HG03460 (cell line): Measurements from ENCODE around the gene CSF1R.
"Not testable (repeated sequence)": the region's sequence is repeated elsewhere in the genome, so short reads cannot be mapped to it uniquely, and the experiment has no call there.

ENCODE experiments used
- ATAC-seq: cut with Tn5 transposase; IDR thresholded peaks from one replicate; pipeline ENCODE4 v1.9.1; 2021; ENCODE audit not compliant: unreplicated experiment

Gene CSF1R

GRCh38 chr5:150028047-150028446 is 58.3 kb downstream of the CSF1R start:
- not testable (repeated sequence) for ATAC-seq

DNA sequence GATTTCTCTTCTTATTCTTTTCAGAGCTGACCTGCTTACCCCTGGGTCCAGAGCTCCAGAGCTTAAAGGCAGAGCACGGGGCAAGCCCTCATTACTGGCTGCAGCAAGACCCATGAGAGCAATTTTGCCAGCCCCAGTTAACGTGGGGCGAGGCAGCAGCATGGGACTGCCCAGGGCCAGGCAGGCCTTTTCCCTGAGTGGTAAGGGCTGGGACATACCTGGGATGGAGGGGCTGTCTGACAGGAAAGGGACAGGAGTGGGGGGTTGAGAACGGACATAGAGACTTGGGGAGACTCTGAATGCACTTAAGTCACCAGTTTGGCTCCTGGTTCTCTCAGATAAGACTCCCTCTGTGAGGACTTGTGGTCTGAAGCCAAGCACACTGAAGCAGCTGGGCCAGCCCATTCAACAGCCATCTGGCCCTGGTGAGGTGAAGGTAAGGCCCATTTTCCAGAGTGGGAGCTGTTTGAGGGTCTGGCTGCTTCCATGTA is 59.6 kb downstream of the CSF1R start:
- ATAC-seq: no peak

GRCh38 chr5:150024346-150024984 is 61.9 kb downstream of the CSF1R start:
- ATAC-seq: no peak

DNA sequence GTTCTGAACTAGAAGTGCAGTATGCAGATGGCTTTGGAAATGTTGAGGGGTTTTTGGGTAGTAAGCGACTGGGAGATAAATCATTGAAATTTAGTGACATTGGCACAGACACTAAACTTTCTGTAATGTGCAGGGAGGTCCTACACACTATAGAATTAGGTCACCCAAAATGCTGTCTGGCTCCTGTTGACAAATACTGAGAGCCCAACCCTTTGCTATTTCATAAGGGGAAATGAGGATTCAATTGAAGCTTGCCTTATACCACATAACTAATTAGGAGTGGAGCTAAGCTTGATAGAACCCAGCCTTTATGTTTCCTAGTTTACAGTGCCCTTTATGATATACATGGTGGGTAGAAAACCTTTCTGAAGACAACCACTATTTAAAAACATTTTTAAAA is 63.2 kb downstream of the CSF1R start:
- ATAC-seq: no peak

- no peak for ATAC-seq
Observed at GRCh38 chr5:150022681-150023080, 63.7 kb downstream of the CSF1R start.

DNA sequence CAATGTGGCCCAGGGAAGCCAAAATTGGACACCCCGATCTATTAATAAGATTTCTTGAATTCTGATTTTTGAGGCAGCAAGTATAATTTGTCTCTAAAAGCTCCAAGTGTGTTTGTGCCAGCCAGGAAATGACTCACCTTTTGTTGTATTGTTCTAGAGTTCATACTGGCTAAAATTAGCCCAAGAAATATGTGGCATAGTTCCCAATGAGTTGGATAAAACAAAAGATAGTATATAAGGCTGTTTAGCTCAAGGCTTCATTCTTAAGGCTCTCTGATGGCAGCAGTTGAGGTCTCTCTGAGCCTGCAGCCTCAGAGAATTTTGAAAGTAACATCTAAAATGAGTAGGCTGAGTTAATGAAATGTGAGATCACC is 64.2 kb downstream of the CSF1R start:
- ATAC-seq: no peak

- no peak for ATAC-seq
Observed at GRCh38 chr5:150021491-150022157, 64.7 kb downstream of the CSF1R start.

DNA sequence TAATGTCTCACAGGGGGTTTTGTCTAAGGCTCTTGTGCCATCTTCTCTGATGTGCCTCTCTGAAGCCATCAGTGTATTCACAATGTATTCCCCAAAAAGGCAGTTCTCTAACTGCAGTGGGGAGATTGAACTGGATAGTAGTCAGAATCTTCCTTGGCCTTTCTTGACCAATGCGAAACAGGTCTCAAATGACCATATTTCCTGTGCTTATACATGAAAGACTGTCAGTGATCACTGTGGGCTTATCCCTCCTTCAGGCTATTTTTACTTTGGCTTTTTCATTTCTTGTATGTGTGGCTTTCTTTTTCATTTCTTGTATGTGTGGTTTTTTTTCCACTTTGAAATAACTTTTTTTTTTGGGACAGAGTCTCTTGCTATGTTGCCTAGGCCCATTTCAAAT is 66.1 kb downstream of the CSF1R start:
- no peak for ATAC-seq

- no peak for ATAC-seq
Observed at GRCh38 chr5:150017226-150018005, 68.9 kb downstream of the CSF1R start.

- ATAC-seq: no peak
Observed at GRCh38 chr5:150016537-150016936, 69.8 kb downstream of the CSF1R start.

DNA sequence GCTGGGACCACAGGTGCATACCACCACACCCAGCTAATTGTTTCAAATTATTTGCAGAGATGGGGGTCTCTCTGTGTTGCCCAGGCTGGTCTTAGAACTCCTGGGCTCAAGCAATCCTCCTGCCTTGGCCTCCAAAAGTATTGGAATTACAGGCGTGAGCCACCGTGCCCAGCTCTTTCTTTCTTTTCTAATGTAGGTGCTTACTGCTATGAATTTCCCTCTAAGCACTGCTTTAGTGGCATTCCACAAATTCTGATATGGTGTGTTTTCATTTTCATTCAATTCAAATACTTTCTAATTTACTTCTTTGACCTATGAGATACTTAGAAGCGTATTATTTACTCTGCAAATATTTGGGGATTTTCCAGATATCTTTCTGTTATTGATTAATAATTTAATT is 70.9 kb downstream of the CSF1R start:
- no peak for ATAC-seq

- no peak for ATAC-seq
Observed at GRCh38 chr5:150014456-150014855, 71.9 kb downstream of the CSF1R start.

- no peak for ATAC-seq
Observed at GRCh38 chr5:150013931-150014330, 72.4 kb downstream of the CSF1R start.

DNA sequence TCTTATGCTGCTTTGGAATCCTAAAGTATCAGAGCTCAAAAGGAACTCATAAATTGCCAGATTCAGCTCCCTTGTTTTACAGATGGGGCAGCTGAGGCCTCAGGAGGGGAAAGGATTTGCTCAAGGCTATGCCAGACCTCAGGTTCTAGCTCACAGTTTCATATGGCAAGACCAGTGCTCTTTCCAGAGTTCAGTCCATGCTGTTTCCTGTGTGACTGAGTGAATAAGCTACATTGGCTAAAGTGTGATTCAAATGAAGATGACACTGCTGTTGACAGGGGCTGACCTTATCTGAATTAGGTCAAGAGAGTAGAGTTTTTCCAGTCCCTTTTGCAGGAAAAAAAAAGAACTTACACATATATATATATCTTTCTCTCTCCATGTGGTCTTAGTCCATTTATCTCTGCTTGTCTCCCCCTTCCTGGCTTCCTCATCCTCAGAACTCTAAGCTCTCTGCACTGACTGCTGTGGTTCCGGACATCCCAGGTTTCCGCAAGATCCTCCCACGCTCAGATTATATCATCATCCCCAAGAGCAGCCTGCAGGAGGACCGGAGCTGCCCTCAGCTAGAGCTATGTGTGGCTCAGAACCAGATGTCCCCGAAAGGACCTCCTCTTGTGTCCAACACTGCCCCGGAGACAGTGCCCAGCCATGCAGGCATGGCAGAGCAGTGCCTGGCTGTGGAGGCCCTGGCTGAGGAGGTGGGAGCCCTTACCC is 76.5 kb downstream of the CSF1R start:
- ATAC-seq: no peak

- no peak for ATAC-seq
Observed at GRCh38 chr5:150007050-150007449, 79.3 kb downstream of the CSF1R start.

- no peak for ATAC-seq
Observed at GRCh38 chr5:150006318-150006717, 80.0 kb downstream of the CSF1R start.
